ENCODE measurements around the gene CKAP4.
A peak's percentile ranks its signal among the peaks of the same experiment; 100 is the strongest.
"Not testable (repeated sequence)": the region's sequence is repeated elsewhere in the genome, so short reads cannot be mapped to it uniquely, and the experiment has no call there.

CKAP4 gene

GRCh38 chr12:106247674-106248311, at the start of gene CKAP4:
CKAP4 (minus strand) TSS chr12:106248020; CDS start chr12:106247851, 169 bp downstream.
- peak in 1 of 2 experiments; percentile 42 for DNase-seq (ENCODE audit: low read depth in 2 of 2)

- no peak for DNase-seq (ENCODE audit: low read depth in 2 of 2)
These were observed 49.3 kb upstream of the CKAP4 start for GRCh38 chr12:106297075-106297474.

GRCh38 chr12:106296179-106296877, 48.5 kb upstream of the CKAP4 start:
- no peak for DNase-seq (ENCODE audit: low read depth in 2 of 2)

- no peak for DNase-seq (ENCODE audit: low read depth in 2 of 2)
These were observed 44.5 kb upstream of the CKAP4 start for GRCh38 chr12:106292339-106292738.

- no peak for DNase-seq (ENCODE audit: low read depth in 2 of 2)
These were observed 43.5 kb upstream of the CKAP4 start for GRCh38 chr12:106291342-106291741.

GRCh38 chr12:106290666-106291065, 42.8 kb upstream of the CKAP4 start:
- no peak for DNase-seq (ENCODE audit: low read depth in 2 of 2)

GRCh38 chr12:106289196-106289681, 41.4 kb upstream of the CKAP4 start:
- no peak for DNase-seq (ENCODE audit: low read depth in 2 of 2)

GRCh38 chr12:106288494-106289195, 40.8 kb upstream of the CKAP4 start:
- DNase-seq (ENCODE audit: low read depth in 2 of 2): peak in 1 of 2 experiments; percentile 7

GRCh38 chr12:106288101-106288493, 40.3 kb upstream of the CKAP4 start:
- DNase-seq (ENCODE audit: low read depth in 2 of 2): no peak

GRCh38 chr12:106287364-106287763, 39.5 kb upstream of the CKAP4 start:
- DNase-seq (ENCODE audit: low read depth in 2 of 2): no peak

- DNase-seq (ENCODE audit: low read depth in 2 of 2): not testable (repeated sequence)
These were observed 38.8 kb upstream of the CKAP4 start for GRCh38 chr12:106286576-106287162.

- no peak for DNase-seq (ENCODE audit: low read depth in 2 of 2)
These were observed 38.2 kb upstream of the CKAP4 start for GRCh38 chr12:106285982-106286381.

GRCh38 chr12:106284358-106285105, 36.7 kb upstream of the CKAP4 start:
- DNase-seq (ENCODE audit: low read depth in 2 of 2): no peak

GRCh38 chr12:106282457-106283097, 34.8 kb upstream of the CKAP4 start:
- DNase-seq (ENCODE audit: low read depth in 2 of 2): peak in 1 of 2 experiments; percentile 24

GRCh38 chr12:106281804-106282203, 34.0 kb upstream of the CKAP4 start:
- no peak for DNase-seq (ENCODE audit: low read depth in 2 of 2)

GRCh38 chr12:106281056-106281782, 33.4 kb upstream of the CKAP4 start:
- no peak for DNase-seq (ENCODE audit: low read depth in 2 of 2)

- DNase-seq (ENCODE audit: low read depth in 2 of 2): no peak
These were observed 32.3 kb upstream of the CKAP4 start for GRCh38 chr12:106280106-106280505.

- no peak for DNase-seq (ENCODE audit: low read depth in 2 of 2)
These were observed 28.4 kb upstream of the CKAP4 start for GRCh38 chr12:106276032-106276740.

- no peak for DNase-seq (ENCODE audit: low read depth in 2 of 2)
These were observed 27.6 kb upstream of the CKAP4 start for GRCh38 chr12:106275458-106275857.

All from stimulated activated CD4-positive, alpha-beta T cell treated with anti-CD3 and anti-CD28 coated beads, Interleukin-12 subunit alpha, Interleukin-12 subunit beta, amount 100 ng/mL, for 24 hours (primary cell).